Cardiac septum (tissue), 1 donor: ENCODE measurements around the gene CACNA2D3. TPM values are rescaled to one million over a fixed set of nuclear protein-coding genes. Genes with fewer than 3 reads are reported as not detected.

Experiments used
- DNase-seq: peaks from one replicate; pipeline ENCODE4 v3.0.0-alpha.2; 2020; ENCODE audit warnings: low spot score
- intact Hi-C: fragments of 100-400 bp; cut with DNase I; formaldehyde crosslinking; loops from one replicate; pipeline ENCODE4 v1.14.0; 2022
- total RNA-seq: library from RNA; stranded (reverse); fragmentation: NEBNext Ultra II Directional; extraction: Animal tissue kit (Norgen Biotek cat#: 25700); gene quantifications from one replicate; pipeline ENCODE4 v1.2.1, GENCODE V29; 2021
- donor health status: DM: no; HTN: no; CAD: no.

Gene CACNA2D3
- total RNA-seq, 1 donor from 2014 or later: 11.3 TPM

DNA sequence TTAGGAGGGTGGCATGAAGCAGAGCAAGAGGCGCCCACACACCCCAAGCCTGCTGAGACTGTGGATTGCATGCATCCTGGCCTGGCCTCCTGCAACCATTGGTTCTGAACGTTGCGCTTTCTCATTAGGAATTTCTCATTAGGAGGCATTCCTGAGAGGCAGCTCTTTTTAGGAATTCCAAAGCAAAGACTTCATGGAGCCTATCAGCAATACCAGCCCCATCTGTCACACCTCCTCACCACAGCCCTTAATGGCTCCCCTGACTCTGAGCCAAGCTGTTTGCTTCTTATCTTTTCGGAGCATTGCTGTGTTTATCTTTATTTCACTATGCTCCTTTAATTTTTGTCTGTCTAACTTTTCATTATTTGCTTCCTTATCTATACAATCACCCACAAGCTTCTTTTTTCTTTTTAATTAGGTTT is 226.9 kb downstream of the CACNA2D3 start:
- DNase-seq: no peak
- intact Hi-C loops: no loop called here

DNA sequence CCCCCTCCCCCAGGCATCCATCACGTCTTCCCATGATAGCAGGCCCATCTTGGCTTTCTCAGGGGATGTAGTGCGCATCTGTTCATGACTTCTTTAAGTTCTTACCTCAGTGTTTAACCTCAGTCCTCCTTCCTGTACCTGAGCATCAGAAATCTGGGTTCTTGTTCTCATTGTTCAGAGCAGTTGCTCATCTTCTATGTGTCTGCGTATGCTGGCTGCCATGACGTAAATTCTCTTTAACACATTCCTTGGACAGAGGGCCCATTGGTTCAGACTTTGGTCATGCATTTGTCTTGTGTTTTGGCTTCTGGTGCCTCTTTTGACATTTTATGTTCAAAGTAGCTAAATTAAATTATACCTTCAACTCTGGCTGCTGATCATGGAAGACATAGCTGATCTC is 227.3 kb downstream of the CACNA2D3 start:
- intact Hi-C loops: no loop called here
- DNase-seq: no peak

DNA sequence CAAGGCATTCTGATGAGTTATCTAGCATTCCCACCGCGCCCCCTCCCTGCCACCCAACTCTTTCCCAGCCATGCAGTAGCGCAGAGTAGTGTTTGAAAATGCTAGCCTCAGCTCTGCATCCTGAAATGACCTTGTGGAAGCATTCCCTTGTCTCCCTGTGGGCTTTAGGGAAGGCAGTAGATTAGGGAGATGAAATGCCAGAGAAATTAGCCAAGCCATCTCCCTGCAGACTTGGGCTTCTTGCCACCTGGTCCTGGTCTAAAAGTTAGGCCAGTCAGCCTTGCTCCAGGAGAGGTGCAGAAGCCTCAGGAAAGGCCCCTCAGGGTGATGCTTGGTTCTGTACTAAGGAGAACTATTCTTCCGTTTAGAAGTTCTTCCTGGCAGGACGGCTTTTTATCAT is 231.2 kb downstream of the CACNA2D3 start:
- no peak for DNase-seq
- intact Hi-C loops: no loop called here

DNA sequence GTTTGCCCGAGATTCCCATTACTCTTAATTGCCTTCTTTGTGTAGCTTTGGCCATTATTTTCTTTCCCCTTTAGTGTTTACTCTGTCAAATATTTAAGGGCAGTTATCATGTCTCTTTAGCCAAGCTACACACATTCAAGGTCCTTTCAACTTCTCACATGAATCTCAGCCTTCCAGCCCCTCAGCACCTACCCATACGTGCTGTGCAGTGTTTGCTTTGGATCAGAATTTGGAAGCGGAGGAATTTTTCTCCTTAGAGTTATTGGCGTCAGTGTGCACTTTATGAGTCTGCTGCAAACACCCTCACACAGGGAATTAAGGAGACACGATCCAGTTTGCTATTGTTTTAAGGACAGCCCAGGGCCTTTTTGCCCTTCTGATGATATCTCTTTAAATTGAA is 231.6 kb downstream of the CACNA2D3 start:
- intact Hi-C loops: no loop called here

DNA sequence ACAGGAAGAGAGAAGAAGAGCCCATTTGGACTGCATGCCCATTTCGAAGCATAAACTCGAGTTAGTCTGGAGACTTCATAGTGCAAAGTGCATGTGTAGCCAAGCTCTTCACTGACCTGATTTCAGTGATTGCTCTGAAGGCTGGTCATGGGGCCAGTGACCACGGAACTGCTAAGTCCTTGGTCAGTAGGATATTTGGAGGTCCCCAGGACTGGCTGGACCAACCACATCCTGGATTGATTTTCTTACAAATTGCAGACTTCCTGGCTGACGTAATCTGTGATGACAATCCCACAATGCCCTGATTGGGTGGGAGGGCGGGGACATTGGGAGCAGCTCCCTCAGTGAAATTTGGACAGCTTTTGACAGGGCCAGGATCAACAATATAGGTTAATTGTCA is 233.4 kb downstream of the CACNA2D3 start:
- DNase-seq: no peak
- intact Hi-C loops: loop anchor here (5.0 kb wide), 1 partner anchor 208 kb away; no protein-coding TSS in a partner anchor

More for the DNA sequence above, 231.6 kb downstream of the CACNA2D3 start:
- no peak for DNase-seq

DNA sequence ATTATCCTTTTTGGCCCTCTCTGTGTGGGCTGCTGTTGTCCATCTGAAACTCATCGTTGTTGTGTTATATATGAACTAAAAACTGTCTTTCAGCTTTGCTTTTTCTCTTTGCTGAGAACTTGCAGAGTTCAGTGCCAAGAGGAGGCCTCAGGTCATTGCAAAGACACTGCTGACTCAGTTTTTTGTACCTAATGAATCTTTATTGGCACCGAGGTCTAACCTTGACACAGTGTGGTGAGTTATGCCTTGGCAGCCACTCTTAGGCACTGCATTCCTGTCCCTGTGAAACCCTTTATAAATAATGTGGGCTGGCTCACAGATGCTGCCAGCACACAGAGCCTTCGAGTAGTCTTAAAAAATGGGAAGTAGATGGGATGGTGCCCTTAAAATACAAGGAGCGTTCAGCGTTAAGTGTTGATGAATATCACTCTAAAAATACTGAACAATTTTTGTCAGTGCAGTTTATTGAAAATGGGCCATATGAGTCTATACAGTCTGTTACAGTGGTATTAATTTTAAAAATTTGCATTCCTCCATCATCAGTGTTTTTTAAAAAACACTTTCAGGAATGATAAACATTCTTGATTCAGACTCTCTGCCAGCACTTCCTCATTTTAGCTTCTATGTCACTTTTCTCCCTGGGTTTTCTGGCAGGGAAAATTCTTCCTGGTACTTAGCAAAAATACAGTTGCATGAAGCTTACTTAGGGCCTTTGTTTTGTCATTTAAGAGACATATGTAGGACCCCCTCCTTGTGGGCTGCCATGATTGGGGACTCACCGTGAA is 234.1 kb downstream of the CACNA2D3 start:
- DNase-seq: no peak
- intact Hi-C loops: loop anchor here (5.0 kb wide), 1 partner anchor 209 kb away; no protein-coding TSS in a partner anchor

DNA sequence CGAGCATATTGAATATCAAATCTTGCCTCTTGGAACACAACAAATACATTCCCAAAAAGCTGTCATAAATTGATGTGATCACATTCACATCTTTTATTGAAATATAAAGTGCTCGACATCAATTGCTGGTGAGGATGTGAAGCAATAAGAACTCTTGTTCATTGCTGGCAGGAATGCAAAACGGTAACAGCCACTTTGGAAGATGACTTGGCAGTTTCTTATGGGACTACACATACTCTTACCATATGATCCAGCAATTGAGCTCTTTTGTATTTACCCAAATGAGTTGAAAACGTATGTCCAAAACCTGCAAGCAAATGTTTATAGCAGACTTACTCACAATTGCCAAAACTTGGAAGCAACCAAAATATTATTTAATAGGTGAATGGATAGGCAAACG is 234.9 kb downstream of the CACNA2D3 start:
- intact Hi-C loops: loop anchor here (5.0 kb wide), 1 partner anchor 210 kb away; no protein-coding TSS in a partner anchor
- DNase-seq: no peak

DNA sequence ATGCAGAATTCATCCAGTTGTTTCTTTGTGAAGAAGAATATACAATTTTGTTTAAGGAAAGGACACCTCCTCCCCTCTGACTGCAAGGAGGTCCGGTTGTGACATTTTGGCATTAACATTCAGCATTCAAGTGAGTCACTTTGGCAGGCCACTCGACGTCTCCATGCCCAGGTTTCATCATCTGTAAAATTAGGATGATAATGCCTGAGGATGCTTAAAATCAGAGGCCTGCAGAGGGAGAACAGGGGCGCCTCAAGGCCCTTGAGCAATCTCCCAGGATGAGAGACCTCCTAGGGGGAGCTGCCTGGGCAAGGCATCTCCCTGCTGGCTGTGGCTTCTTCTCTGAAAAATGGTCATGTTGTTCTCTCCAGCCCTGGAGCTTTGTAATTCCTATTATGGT is 236.0 kb downstream of the CACNA2D3 start:
- DNase-seq: no peak
- intact Hi-C loops: loop anchor here (5.0 kb wide), 1 partner anchor 211 kb away; no protein-coding TSS in a partner anchor

DNA sequence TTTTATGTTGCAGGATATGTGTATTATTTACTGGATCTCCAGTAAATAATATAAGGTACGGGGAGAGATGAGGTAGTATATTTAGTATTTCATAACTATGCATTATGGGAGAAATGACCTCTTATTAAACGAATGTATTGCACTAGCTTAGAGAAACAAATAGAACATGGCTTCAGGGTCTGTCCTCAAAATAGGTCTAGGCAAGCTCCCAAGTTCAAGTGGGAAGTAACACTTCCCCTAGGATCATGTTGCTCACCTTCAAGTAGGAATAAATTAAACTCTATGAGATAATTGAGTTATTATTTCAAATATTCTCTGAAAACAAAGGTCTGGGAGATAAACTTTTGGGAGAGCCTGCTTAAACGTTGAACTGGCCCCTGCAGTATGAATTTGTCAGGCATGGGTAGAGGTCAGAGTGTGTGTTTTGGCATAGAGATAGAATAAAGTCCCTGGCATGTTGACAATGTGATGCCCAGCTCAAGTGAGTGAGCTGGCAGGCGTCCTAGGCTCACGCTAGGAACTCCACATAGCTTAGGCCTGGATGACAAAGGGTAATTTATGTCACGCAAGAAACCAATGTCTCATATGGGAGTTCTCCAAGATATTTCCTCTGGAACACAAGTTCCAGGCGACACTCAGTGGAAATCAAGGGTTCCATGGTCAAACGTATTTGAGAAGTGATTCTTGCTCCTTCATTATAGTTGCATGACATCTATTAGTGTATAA is 236.8 kb downstream of the CACNA2D3 start:
- intact Hi-C loops: loop anchor here (5.0 kb wide), 1 partner anchor 212 kb away; no protein-coding TSS in a partner anchor

DNA sequence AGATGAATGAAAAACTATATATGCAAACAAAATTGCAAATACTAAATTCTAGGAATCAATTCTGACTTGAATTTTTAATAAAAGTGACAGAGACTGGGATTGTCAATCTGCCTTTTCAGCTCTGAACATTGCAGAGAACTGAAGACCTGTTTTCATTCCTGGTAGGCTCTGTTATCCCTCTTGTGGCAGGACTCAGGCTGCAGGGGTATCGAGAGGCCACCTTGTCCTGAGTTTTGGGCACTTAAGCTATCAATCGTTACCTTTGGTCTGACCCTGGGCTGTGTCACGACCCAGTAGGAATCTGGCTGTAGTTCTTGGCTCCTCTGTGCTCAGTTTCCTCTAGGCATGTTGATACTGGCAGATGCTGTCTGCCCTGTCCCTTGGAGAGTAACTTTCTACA is 238.0 kb downstream of the CACNA2D3 start:
- DNase-seq: no peak
- intact Hi-C loops: no loop called here

More for the DNA sequence above, 236.8 kb downstream of the CACNA2D3 start:
- no peak for DNase-seq

DNA sequence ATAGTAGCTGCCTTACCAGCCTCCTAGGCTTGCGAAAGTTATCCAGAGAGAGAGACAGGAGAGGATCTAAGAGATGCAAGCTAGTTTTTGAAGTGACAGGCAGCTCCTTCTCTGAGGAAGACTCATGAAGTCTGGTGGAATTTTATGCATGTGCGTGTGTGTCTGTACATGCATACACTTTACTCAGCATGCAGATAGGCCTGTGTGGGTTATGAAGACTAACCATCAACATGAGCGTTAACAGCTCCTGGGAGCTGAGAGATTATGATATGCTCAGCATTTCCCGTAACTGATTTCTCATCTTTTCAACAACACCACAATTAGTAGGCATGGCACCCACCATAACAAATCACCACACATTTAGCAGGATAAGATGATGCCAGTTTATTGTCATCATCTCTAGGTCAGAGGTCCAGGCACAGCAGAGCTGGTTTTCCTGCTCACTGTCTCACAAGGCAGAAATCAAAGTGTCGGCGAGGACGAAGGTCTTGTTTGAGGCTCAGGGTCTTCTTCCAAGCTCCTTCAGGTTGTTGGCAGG is 239.5 kb downstream of the CACNA2D3 start:
- intact Hi-C loops: no loop called here
- DNase-seq: no peak

DNA sequence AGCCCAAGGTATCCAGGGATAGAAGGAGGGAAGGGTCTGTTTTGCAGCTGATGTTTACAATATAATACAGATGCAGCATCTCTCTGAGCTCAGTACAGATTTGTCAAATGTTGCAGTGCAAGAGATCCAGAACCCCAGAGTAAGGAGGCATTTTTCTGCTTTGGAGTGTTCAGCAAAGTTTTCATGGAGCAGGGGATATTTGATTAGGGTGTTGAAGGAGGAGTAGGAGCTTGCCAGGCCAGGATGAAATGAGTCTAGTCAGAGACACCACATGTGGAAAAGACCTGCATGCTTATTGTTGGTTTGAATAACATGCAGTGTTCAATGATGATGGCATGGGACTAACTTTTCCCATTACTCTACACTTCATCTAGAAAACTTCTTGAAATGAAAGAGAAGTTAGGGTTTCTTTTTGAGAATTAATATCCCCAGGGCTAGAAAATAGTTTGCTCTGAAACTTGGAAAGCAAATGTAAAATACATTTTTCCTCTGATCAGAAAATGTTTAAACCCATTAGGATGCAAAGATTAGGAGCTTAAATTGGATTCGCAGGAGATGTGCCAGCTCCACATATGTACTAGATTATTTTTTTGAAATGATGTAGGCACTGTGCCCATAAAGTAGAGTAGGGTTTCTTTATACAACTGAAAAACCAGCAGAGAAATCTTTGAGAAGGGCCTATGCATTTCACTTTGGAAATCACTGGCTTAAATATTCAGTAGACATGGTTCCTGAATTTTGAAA is 243.8 kb downstream of the CACNA2D3 start:
- DNase-seq: no peak
- intact Hi-C loops: no loop called here

DNA sequence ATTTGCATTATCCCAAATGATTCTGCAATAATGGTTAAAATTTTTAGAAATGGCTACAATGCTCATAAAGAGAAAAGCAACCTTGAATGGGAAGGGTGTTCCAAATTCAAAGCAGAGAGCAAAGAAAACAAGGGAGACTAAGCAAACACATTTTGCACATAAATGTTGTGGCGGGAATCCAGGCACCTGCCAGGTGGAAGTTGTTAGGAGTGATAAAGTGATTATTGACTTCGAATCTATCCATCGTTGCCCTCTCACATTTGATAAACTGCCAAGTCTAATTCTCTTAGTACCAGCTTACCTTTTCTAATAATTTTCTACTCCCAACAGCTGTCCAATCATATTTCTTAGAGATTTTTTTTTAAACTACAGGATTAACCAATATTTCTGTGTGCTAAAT is 244.5 kb downstream of the CACNA2D3 start:
- DNase-seq: no peak
- intact Hi-C loops: no loop called here

DNA sequence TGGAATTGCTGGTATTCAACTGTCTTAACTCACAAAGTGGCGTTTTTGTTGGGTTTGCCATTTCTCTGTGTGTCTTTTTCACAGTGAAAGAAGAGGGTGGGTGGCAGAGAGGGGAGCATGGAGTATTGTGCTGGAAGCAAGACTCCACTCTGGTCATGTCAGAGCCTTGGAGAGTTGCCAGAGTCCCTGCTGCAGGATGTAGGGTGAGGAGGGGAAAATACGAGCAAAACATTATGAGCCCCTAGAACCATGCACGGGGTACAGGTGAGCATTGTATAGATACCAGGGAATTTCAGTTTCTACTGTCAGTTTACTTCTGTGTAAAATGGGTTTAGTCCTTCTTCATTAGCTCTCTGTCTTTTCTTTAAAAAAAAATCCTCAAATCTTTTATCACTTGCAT is 249.9 kb downstream of the CACNA2D3 start:
- no peak for DNase-seq
- intact Hi-C loops: loop anchor here (5.0 kb wide), 1 partner anchor 435 kb away; no protein-coding TSS in a partner anchor

DNA sequence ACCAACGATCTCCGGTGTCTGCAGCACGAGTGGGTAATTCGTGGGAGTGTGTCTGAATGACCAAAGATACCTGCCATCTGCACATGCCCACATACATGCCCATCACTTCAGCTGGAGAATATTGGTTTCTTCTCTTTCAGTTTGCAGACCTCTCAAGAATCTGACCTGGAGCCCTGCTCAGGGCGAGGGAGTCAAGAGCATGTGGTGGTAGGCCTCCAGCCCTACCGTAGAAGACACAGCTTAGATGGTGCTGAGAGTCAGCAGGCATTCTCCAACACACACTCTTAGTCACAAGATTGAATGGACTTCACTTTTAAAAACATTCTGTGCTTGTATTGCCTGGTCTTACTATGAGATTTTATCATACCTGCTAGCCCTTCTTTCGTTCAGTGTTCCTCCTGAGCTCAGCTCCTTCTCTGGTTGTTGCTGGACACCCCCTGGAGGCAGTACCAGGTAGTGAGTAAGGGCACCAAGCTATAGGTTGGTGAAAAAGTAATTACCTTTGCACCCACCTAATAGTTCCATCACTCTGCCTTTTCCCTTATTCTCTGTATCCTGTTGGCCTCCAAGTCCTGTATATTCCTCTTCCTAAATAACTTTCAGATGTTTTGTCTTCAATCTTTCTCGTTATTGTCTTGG is 252.0 kb downstream of the CACNA2D3 start:
- intact Hi-C loops: loop anchor here (1.0 to 5.0 kb wide), 2 partner anchors 228 to 437 kb away; no protein-coding TSS in a partner anchor
- DNase-seq: no peak

DNA sequence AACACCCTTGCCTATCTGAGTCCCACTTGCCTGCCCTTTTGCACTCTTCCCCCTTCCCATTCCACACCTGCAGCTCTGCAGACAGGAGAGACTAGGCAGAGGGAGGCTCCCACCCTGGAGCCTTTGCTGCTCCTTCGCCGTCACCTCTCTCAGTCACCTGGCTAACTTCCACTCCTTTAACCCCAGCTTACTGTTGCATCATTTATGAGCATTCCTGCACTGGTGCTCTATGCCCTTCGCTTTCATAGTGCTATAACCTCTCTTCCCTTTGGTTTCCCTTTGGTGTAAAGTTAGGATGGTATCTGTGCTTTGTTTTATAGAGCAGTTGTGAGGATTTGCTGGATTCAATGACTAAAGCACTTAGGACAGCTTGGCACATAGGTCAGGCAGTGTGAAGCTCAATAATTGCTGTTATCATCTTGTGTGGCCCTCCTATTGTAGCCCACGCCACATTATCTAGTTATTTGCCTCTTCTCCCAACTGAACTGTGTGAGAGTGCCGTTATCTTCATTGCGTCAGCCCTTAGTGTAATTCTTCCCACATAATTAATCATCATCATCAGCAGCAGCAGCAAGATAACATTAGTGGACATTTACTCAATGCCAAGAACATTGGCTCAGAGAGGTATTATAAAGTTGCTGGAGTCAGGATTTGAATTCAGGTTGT is 253.9 kb downstream of the CACNA2D3 start:
- intact Hi-C loops: no loop called here
- no peak for DNase-seq

DNA sequence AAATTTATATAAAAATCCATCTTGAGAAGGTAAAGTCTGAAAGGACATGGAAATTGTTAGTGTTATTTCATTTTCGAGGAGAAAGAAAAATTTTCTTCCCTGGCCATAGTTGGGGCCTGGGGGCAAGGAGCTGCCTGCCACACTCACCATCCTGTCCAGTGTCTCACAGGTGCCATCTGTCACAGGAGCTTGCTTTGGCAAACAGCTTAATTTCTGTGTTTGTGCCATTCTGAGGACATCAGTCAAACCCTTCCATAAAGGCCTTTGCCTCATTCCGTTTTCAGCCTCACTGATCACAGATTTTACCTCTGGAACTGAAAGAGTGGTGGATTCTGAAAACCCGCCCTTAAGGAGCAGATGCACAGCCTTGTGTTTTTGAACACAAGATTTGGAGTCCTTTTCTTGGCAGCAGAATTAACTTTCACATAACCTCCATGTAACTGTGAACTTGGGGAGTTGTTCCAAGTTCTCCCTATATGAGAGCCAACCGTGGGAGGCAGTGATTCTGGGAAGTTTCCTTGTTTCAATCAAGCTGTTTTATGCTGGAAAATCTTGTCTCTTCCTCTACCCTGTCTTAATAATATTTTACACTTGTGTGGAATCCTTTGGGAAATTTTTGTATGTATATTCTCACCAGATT is 254.7 kb downstream of the CACNA2D3 start:
- no peak for DNase-seq
- intact Hi-C loops: no loop called here

DNA sequence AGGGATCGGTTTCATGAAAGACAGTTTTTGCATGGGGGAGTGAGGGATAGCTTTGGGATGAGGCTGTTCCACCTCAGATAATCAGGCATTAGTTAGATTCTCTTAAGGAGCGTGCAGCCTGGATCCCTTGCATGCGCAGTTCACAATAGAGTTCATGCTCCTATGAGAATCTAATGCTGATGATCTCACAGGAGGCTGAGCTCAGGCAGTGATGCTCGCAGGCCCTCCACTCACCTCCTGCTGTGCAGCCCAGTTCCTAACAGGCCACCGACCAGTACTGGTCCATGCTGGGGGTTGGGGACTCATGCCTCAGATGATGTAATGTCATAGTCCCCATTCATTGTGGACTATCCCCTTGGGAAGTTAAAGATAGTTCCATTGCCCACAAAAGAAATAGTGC is 255.8 kb downstream of the CACNA2D3 start:
- intact Hi-C loops: no loop called here
- DNase-seq: no peak
